ENCODE measurements around the gene ADGRL1.

GRCh38 chr19:14160017-14160703, 45.8 kb downstream of the ADGRL1 start:
- TF ChIP-seq POLR2A (IDR thresholded peaks at IDR 0.05) (no peak), POLR2AphosphoS5 (IDR thresholded peaks at IDR 0.05) (no peak)
